Uterus (tissue), 2 donors: ENCODE data around the gene HSD11B1.

ENCODE experiments used
- POLR2A ChIP-seq, 2 donors: fragments of 450-650 bp; IDR thresholded peaks; one replicate each; pipeline ENCODE4 v1.6.1; 2016; ENCODE audit warnings: antibody characterized with exemption in 2 of 2, mild to moderate bottlenecking in 1 of 2, moderate library complexity in 1 of 2
- TF ChIP-seq, protein P1 (sequence below), 4 experiments: fragments of 200-600 bp in 2 of 4; fragments of 450-650 bp in 2 of 4; sonication (generic) in 2 of 4; IDR thresholded peaks; one replicate each; pipeline ENCODE4 v1.5.1; 2016 to 2019; ENCODE audit warnings: antibody characterized with exemption in 4 of 4, mild to moderate bottlenecking in 2 of 4, moderate library complexity in 1 of 4

DNA sequence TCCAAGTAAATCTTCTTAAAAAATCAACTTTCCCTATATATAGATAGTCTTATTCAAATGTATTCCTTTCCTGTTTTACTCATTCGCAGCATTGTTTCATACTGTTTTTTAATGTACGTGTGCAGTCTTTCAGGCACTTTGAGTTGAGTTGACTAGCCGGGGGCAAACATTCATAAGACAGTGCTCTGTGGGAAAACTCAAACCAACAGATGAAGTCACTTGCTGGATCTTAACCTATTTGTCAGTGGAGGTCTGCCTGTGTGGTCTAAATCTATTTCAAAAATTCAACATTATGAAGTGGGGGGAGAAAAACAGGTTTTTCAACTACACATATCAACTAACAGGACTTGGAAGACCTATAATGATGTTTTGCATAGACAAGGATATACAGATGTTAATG, 6.2 kb downstream of the HSD11B1 start:
- TF ChIP-seq, protein P1, sequence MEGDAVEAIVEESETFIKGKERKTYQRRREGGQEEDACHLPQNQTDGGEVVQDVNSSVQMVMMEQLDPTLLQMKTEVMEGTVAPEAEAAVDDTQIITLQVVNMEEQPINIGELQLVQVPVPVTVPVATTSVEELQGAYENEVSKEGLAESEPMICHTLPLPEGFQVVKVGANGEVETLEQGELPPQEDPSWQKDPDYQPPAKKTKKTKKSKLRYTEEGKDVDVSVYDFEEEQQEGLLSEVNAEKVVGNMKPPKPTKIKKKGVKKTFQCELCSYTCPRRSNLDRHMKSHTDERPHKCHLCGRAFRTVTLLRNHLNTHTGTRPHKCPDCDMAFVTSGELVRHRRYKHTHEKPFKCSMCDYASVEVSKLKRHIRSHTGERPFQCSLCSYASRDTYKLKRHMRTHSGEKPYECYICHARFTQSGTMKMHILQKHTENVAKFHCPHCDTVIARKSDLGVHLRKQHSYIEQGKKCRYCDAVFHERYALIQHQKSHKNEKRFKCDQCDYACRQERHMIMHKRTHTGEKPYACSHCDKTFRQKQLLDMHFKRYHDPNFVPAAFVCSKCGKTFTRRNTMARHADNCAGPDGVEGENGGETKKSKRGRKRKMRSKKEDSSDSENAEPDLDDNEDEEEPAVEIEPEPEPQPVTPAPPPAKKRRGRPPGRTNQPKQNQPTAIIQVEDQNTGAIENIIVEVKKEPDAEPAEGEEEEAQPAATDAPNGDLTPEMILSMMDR (IDR thresholded peaks at IDR 0.05): no peak
- TF ChIP-seq POLR2A (IDR thresholded peaks at IDR 0.05): no peak
